ENCODE measurements around the gene MTARC1.

The MTARC1 gene

DNA sequence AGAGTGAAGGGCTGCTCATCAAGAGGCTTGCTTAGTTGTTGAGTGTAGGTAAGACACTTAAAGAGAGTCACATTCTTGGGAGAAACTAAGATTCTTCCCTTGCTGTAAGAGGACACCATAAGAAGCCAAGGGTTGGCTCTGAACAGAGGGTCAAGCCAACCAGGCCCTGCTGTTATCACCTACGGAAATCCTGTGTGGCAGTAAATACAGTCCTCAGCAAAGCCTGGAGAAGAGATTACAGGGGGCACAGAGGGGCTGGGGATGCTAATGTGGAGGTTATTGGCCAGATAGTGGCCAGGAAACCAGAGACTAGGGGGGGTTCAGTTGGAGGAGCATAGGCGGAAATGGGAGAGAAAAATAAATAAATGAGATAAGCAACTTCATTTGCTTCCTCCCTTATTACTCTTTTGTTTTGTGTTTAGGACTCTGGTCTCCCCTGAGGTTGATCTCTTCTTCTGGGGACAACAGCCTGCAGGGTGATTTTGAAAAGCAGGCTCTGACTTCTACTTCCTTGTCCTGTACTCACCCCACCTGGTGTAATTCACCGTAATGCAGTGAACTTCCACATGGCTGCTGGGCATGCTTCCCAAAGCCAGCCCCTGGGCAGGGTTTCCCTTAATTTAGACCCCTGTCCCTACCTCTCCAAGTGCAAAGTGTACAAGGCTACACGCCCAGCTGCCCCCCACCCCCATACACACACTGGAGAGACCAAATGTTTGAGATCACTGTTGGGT lies 40.9 kb downstream of the MTARC1 start:
- Histone ChIP-seq H3F3A (ENCODE audit: insufficient read depth, low read length) (no peaks in the 10 kb centered on the region), H3K27ac (ENCODE audit: low read length) (no peak overlapping the region), H3K4me1 (ENCODE audit: low read length) (no peaks in the 10 kb centered on the region), H3K9ac (ENCODE audit: low read length) (no peak overlapping the region), H3K9me2 (replicated peaks; ENCODE audit: insufficient read depth, low read length) (no peaks in the 10 kb centered on the region), H2AFZ (ENCODE audit: low read length) (no peak overlapping the region), H3K4me3 (ENCODE audit: low read length) (no peak overlapping the region), H3K27me3 (replicated peaks; ENCODE audit: insufficient read depth, low read length) (no peaks in the 10 kb centered on the region), H3K79me2 (ENCODE audit: low read length) (no peaks in the 10 kb centered on the region), H4K20me1 (ENCODE audit: insufficient read depth, low read length) (no peaks in the 10 kb centered on the region), H3K4me2 (ENCODE audit: low read depth, low read length) (no peak overlapping the region), H3K36me3 (replicated peaks; ENCODE audit: insufficient read depth, low read length) (no peaks in the 10 kb centered on the region), H3K9me3 (replicated peaks; ENCODE audit: insufficient read depth, low read length) (no peaks in the 10 kb centered on the region)
- TF ChIP-seq EZH2 (optimal IDR thresholded peaks at IDR 0.05; ENCODE audit: low read depth, low read length) (no peak), CTCF (IDR thresholded peaks at IDR 0.05; ENCODE audit: low read length) (no peak), EZH2phosphoT487 (IDR thresholded peaks at IDR 0.05; ENCODE audit: low read length) (no peak)
- DNase-seq, result no peak

- Histone ChIP-seq H4K20me1 (ENCODE audit: insufficient read depth, low read length) (no peaks in the 10 kb centered on the region), H3K9me3 (replicated peaks; ENCODE audit: insufficient read depth, low read length) (no peaks in the 10 kb centered on the region), H3K27ac (ENCODE audit: low read length) (no peak overlapping the region), H3K4me2 (ENCODE audit: low read depth, low read length) (no peak overlapping the region), H2AFZ (ENCODE audit: low read length) (no peak overlapping the region), H3K36me3 (replicated peaks; ENCODE audit: insufficient read depth, low read length) (no peaks in the 10 kb centered on the region), H3K27me3 (replicated peaks; ENCODE audit: insufficient read depth, low read length) (no peaks in the 10 kb centered on the region), H3K4me3 (ENCODE audit: low read length) (no peak overlapping the region), H3K9me2 (replicated peaks; ENCODE audit: insufficient read depth, low read length) (no peaks in the 10 kb centered on the region), H3F3A (ENCODE audit: insufficient read depth, low read length) (no peaks in the 10 kb centered on the region), H3K79me2 (ENCODE audit: low read length) (no peaks in the 10 kb centered on the region), H3K4me1 (ENCODE audit: low read length) (no peaks in the 10 kb centered on the region), H3K9ac (ENCODE audit: low read length) (no peak overlapping the region)
- DNase-seq, result no peak
- TF ChIP-seq EZH2 (optimal IDR thresholded peaks at IDR 0.05; ENCODE audit: low read depth, low read length), result no peak
- no peak for TF ChIP-seq CTCF (IDR thresholded peaks at IDR 0.05; ENCODE audit: low read length)
- TF ChIP-seq EZH2phosphoT487 (IDR thresholded peaks at IDR 0.05; ENCODE audit: low read length), result no peak
Observed at GRCh38 chr1:220828179-220828490, 41.4 kb downstream of the MTARC1 start.

GRCh38 chr1:220828950-220829586 lies 42.4 kb downstream of the MTARC1 start:
- Histone ChIP-seq H2AFZ (ENCODE audit: low read length) (no peak overlapping the region), H3K79me2 (ENCODE audit: low read length) (no peaks in the 10 kb centered on the region), H3K4me2 (ENCODE audit: low read depth, low read length) (no peak overlapping the region), H3K9me3 (replicated peaks; ENCODE audit: insufficient read depth, low read length) (no peaks in the 10 kb centered on the region), H4K20me1 (ENCODE audit: insufficient read depth, low read length) (no peaks in the 10 kb centered on the region), H3K27ac (ENCODE audit: low read length) (no peak overlapping the region), H3K27me3 (replicated peaks; ENCODE audit: insufficient read depth, low read length) (no peaks in the 10 kb centered on the region), H3K9me2 (replicated peaks; ENCODE audit: insufficient read depth, low read length) (no peaks in the 10 kb centered on the region), H3K4me1 (ENCODE audit: low read length) (no peaks in the 10 kb centered on the region), H3K4me3 (ENCODE audit: low read length) (no peak overlapping the region), H3K36me3 (replicated peaks; ENCODE audit: insufficient read depth, low read length) (no peaks in the 10 kb centered on the region), H3K9ac (ENCODE audit: low read length) (no peak overlapping the region), H3F3A (ENCODE audit: insufficient read depth, low read length) (no peaks in the 10 kb centered on the region)
- DNase-seq, result no peak
- TF ChIP-seq CTCF (IDR thresholded peaks at IDR 0.05; ENCODE audit: low read length) (no peak), EZH2 (optimal IDR thresholded peaks at IDR 0.05; ENCODE audit: low read depth, low read length) (no peak), EZH2phosphoT487 (IDR thresholded peaks at IDR 0.05; ENCODE audit: low read length) (no peak)

Data from MM.1S (cell line).